Peyer's patch (tissue), 4 donors: ENCODE measurements around the gene WDR18. TPM values are rescaled to one million over a fixed set of nuclear protein-coding genes. Genes with fewer than 3 reads are reported as not detected.
"Not testable (repeated sequence)": the region's sequence is repeated elsewhere in the genome, so short reads cannot be mapped to it uniquely, and the experiment has no call there.

Experiments
- DNase-seq, 3 donors: peaks; one replicate each; pipeline ENCODE4 v3.0.0-alpha.2; 2017 to 2019
- H3K27ac ChIP-seq, 4 donors: fragments of 200-600 bp; sonication (generic); one replicate each; pipeline ENCODE4 v1.5.1; 2016 to 2019
- H3K27me3 ChIP-seq, 2 donors: fragments of 200-600 bp; sonication (generic); one replicate each; pipeline ENCODE4 v1.5.1; 2019
- H3K36me3 ChIP-seq, 3 donors: fragments of 200-600 bp; sonication (generic); one replicate each; pipeline ENCODE4 v1.5.1; 2016 to 2019
- H3K4me1 ChIP-seq, 4 donors: fragments of 200-600 bp; sonication (generic); one replicate each; pipeline ENCODE4 v1.5.1; 2016 to 2019
- H3K4me3 ChIP-seq, 4 donors: fragments of 200-600 bp; sonication (generic); 1 replicate in 3 of 4; 2 replicates in 1 of 4; pipeline ENCODE4 v1.5.1; 2016 to 2019; ENCODE audit warnings: mild to moderate bottlenecking in 1 of 4
- H3K9me3 ChIP-seq, 4 donors: fragments of 200-600 bp; sonication (generic); one replicate each; pipeline ENCODE4 v1.5.1; 2016 to 2019; ENCODE audit warnings: mild to moderate bottlenecking in 1 of 4
- POLR2A ChIP-seq, 2 donors: fragments of 450-650 bp; IDR thresholded peaks; one replicate each; pipeline ENCODE4 v1.5.1; 2017; ENCODE audit warnings: antibody characterized with exemption in 2 of 2, mild to moderate bottlenecking in 2 of 2, moderate library complexity in 2 of 2
- total RNA-seq, 4 donors: library from RNA; depleted of rRNA; stranded (reverse); fragments of >200 nt; gene quantifications; one replicate each; pipeline ENCODE4 v1.1.0, GENCODE V29; 2016
- TF ChIP-seq, protein P1 (sequence below), 6 experiments: fragments of 450-650 bp in 4 of 6; fragments of 200-600 bp in 2 of 6; sonication (generic) in 1 of 6; IDR thresholded peaks; one replicate each; pipeline ENCODE4 v1.5.1; 2017 to 2019; ENCODE audit warnings: antibody characterized with exemption in 6 of 6, mild to moderate bottlenecking in 3 of 6, moderate library complexity in 1 of 6

The WDR18 gene
- total RNA-seq, 4 donors from 2014 or later: 26.4 to 58.8 (median 40.5) TPM

DNA sequence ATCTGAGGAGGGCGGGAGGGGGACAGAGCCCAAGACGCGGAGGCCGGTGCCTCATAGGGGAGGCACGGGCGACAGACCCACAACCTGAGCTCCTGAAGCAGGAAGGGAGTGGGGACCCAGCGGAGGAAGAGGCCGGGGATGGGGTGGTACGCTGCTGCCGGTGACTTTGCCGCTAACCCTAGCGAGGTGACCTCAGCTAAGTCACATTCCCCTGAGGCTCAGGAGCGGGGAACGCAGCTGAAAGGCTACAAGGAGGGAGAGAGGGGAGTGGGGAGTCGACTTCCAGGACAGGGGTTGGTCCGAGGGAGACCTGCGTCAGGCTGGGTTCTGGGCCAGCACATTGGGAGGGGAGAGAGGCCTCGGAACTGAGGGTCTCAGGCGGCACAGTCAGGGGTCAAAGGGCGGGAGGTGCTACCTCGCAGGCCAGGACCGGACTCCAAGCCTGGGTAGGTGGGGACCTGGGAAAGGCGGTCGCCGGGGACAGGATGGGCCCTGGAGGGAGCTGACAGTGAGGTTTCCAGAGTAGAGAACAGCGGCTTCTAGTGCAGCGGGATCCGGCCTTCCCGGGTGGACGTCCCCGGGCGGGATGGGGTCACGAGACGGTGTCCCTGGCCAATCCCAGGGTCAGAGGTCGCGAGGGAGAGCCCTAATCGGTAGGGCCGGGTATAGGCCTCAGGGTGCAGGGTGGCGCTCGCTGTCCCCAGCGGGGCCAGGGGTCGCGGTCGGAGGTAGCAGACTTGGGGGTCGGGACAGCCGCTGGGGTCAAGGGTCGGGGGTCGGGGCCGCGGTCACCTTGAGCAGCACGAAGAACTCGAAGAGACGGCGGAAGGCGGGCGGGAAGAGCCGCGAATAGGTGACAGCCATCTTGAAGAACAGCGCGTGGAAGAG, 36.1 kb downstream of the WDR18 start:
- peak overlapping the region; percentile 87 to 95 (median 90) for H3K27ac ChIP-seq
- H3K27me3 ChIP-seq: no peaks in the 10 kb centered on the region
- no peaks in the 10 kb centered on the region for H3K9me3 ChIP-seq
- H3K4me1 ChIP-seq: peaks cover 16 to 51% (median 40%) of the 10 kb centered on the region in 4 donors
- peak overlapping the region; percentile 89 to 98 (median 92) for H3K4me3 ChIP-seq
- H3K36me3 ChIP-seq: peaks cover 0 to 5% (median 0%) of the 10 kb centered on the region in 3 donors
- DNase-seq: peak in 2 of 3 donors; percentile 64 to 65
- TF ChIP-seq POLR2A (IDR thresholded peaks at IDR 0.05): no peak
- TF ChIP-seq, protein P1, sequence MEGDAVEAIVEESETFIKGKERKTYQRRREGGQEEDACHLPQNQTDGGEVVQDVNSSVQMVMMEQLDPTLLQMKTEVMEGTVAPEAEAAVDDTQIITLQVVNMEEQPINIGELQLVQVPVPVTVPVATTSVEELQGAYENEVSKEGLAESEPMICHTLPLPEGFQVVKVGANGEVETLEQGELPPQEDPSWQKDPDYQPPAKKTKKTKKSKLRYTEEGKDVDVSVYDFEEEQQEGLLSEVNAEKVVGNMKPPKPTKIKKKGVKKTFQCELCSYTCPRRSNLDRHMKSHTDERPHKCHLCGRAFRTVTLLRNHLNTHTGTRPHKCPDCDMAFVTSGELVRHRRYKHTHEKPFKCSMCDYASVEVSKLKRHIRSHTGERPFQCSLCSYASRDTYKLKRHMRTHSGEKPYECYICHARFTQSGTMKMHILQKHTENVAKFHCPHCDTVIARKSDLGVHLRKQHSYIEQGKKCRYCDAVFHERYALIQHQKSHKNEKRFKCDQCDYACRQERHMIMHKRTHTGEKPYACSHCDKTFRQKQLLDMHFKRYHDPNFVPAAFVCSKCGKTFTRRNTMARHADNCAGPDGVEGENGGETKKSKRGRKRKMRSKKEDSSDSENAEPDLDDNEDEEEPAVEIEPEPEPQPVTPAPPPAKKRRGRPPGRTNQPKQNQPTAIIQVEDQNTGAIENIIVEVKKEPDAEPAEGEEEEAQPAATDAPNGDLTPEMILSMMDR (IDR thresholded peaks at IDR 0.05): no peak

DNA sequence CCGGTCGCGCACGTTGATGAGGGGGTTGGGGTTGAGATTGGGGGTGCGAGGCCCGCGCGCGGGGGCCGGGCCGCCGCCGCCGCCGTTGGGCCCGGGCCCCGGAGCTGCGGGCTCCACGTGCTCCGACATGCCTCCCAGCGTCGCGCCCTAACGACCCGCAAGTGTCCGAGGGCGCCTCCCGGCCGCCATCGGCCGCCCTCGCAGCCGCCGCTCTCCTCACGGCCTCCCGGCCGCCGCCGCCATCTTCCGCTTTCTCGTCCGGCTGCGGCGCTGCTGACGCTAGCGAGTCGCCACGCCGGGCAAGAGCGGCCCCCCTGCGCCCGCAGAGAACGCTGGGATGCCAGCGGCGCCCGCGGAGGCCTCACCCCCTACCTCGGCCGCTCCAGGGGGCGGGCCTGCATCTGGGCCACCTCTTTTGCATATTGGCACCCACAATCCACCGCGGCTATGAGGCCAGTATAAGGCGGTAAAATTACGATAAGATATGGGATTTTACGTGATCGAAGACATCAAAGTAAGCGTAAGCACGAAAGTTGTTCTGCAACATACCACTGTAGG, 36.8 kb downstream of the WDR18 start, which contains the start of gene TMEM259:
TSS of gene TMEM259 (minus strand) at position 256 of the 558 bp plus-strand sequence. CDS start at position 129, 127 bp downstream.
- TF ChIP-seq POLR2A (IDR thresholded peaks at IDR 0.05): peak; percentile 50 to 72
- TF ChIP-seq, protein P1 (IDR thresholded peaks at IDR 0.05): no peak
- peak; percentile 97 to 99 (median 98) for DNase-seq
- no peaks in the 10 kb centered on the region for H3K36me3 ChIP-seq
- H3K27me3 ChIP-seq: no peaks in the 10 kb centered on the region
- peak within 1 kb of the TSS; percentile 89 to 98 (median 92) for H3K4me3 ChIP-seq
- no peaks in the 10 kb centered on the region for H3K9me3 ChIP-seq
- peaks cover 16 to 46% (median 37%) of the 10 kb centered on the region in 4 donors for H3K4me1 ChIP-seq
- peak within 1 kb of the TSS; percentile 87 to 95 (median 90) for H3K27ac ChIP-seq

DNA sequence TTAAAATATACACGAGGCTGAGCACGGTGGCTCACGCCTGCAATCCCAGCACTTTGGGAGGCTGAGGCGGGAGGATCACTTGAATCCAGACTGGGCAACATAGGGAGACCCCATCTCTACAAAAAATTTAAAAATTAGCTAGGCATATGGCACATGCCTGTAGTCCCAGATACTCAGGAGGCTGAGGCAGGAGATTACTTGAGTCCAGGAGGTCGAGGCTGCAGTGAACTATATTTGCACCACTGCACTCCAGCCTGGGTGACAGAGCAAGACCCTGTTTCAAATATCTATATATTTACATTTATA, 39.7 kb downstream of the WDR18 start:
- peaks cover 0 to 38% (median 11%) of the 10 kb centered on the region in 4 donors for H3K4me1 ChIP-seq
- H3K27ac ChIP-seq, H3K36me3 ChIP-seq, H3K9me3 ChIP-seq, H3K4me3 ChIP-seq, DNase-seq, H3K27me3 ChIP-seq: not testable (repeated sequence)

DNA sequence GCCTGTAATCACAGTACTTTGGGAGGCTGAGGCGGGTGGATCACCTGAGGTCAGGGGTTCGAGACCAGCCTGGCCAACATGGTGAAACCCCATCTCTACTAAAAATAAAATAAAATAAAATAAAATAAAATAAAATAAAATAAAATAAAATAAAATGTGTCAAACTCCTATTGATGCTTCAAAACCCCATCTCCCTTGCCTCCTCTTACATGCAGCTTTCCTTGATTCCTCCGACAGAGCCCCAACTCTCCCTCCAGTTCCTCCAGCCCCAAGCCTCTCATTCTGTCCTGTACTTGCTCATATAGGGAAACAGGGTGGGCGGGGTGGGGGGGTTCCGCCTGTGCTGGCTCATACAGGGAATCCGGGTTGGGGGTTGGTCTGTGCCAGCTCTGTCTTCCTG, 40.9 kb downstream of the WDR18 start:
- H3K4me3 ChIP-seq, H3K27me3 ChIP-seq, DNase-seq, H3K36me3 ChIP-seq, H3K9me3 ChIP-seq, H3K27ac ChIP-seq: not testable (repeated sequence)
- peaks cover 0 to 37% (median 8%) of the 10 kb centered on the region in 4 donors for H3K4me1 ChIP-seq

- Histone ChIP-seq H3K4me1 (peaks cover 0 to 44% (median 11%) of the 10 kb centered on the region in 4 donors), H3K27ac (peak within 1 kb of the TSS; percentile 87 to 99 (median 96)), H3K36me3 (no peaks in the 10 kb centered on the region), H3K9me3 (no peaks in the 10 kb centered on the region), H3K27me3 (no peaks in the 10 kb centered on the region), H3K4me3 (peak within 1 kb of the TSS; percentile 81 to 96 (median 86))
- peak; percentile 82 to 91 (median 84) for DNase-seq
- TF ChIP-seq, protein P1 (IDR thresholded peaks at IDR 0.05): no peak
- TF ChIP-seq POLR2A (IDR thresholded peaks at IDR 0.05): peak; percentile 58 to 65
Measured at GRCh38 chr19:1025960-1026782, 42.0 kb downstream of the WDR18 start, which contains the start of gene CNN2. CNN2 (plus strand) TSS chr19:1026608; CDS start chr19:1026662, 54 bp downstream.
